ENCODE measurements around the gene VPS36. TPM values are rescaled to one million over a fixed set of nuclear protein-coding genes. Genes with fewer than 3 reads are reported as not detected.

The VPS36 gene
- total and polyA plus RNA-seq, 9 of the 15 experiments (the other 6 are each of a cell fraction or from before 2014, with no cell fraction given), result 8.4 to 30.6 (median 23.7) TPM

DNA sequence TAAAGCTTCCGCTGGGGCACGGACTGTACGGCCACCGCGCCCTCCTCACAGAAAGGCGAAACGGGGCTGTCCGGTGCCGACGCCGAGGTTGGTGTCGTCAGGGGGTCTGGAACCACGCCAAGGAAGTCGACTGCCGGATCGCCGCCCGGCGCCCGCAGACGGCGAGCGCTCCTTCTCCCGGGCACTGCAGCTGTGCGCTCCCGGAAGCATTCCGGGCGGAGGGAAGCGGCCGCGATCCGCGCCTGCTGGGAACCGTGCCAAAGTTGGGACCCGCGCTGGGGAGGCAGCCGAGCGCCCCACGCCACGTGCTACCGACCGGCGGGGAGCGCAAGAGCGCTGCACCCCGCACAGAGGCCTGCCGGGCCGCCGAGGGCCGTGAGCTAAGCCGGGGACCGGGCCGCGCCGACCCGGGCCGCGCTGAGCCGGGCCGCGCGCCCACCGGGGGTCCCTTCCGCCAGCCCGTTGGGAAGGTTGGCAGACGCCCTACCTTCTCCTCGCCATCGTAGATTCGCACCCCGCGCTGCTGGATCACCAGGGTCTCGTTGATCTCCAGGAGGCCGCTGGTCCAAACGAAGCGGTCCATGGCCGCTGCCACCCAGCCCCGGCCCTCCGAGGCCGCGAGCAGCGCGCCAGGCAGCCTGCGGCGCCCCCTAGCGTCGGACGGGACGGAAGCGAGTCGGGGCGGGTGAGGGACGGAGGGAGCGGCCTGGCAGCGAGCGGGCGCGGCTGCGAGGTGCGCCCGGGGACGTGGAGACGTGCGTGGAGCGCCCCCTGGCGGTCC, at the start of gene VPS36 (continued):
- no peak for TF ChIP-seq TEAD1 (CRISPR knock-in tag; IDR thresholded peaks at IDR 0.05)
- no peak for TF ChIP-seq ZNF695 (CRISPR knock-in tag; IDR thresholded peaks at IDR 0.05)
- TF ChIP-seq GATAD2B (IDR thresholded peaks at IDR 0.05; ENCODE audit: borderline replicate concordance), result 0 out of 2 replicates have a peak, but pooled peaks have one; percentile 63
- TF ChIP-seq ZNF436 (CRISPR knock-in tag; IDR thresholded peaks at IDR 0.05), result no peak
- TF ChIP-seq ZBTB7A (IDR thresholded peaks at IDR 0.05; ENCODE audit: borderline replicate concordance, control insufficient read depth, low read depth, low read length), result peak; percentile 54; the same call in 1 of the 2 replicates
- TF ChIP-seq LCOR (CRISPR knock-in tag; IDR thresholded peaks at IDR 0.05), result no peak
- TF ChIP-seq ZNF384 (IDR thresholded peaks at IDR 0.05; ENCODE audit: low read depth, low read length), result no peak
- TF ChIP-seq TGIF2 (CRISPR knock-in tag; IDR thresholded peaks at IDR 0.05), result no peak
- peak; percentile 94 to 96 for TF ChIP-seq MAZ (CRISPR knock-in tag; conservative IDR thresholded peaks at IDR 0.05 in 1 of 2, IDR thresholded peaks at IDR 0.05 in 1 of 2)
- no peak for TF ChIP-seq XRCC3 (IDR thresholded peaks at IDR 0.05)
- TF ChIP-seq BHLHE40 (IDR thresholded peaks at IDR 0.05; ENCODE audit: low read length), result no peak; the same call in 1 of the 2 replicates
- no peak for TF ChIP-seq ZEB2 (IDR thresholded peaks at IDR 0.05)
- TF ChIP-seq SPI1 (IDR thresholded peaks at IDR 0.05; ENCODE audit: borderline replicate concordance, low read depth, low read length), result no peak
- no peak for TF ChIP-seq CHAMP1 (IDR thresholded peaks at IDR 0.05)
- TF ChIP-seq, protein P1, sequence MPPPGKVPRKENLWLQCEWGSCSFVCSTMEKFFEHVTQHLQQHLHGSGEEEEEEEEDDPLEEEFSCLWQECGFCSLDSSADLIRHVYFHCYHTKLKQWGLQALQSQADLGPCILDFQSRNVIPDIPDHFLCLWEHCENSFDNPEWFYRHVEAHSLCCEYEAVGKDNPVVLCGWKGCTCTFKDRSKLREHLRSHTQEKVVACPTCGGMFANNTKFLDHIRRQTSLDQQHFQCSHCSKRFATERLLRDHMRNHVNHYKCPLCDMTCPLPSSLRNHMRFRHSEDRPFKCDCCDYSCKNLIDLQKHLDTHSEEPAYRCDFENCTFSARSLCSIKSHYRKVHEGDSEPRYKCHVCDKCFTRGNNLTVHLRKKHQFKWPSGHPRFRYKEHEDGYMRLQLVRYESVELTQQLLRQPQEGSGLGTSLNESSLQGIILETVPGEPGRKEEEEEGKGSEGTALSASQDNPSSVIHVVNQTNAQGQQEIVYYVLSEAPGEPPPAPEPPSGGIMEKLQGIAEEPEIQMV (tag; conservative IDR thresholded peaks at IDR 0.05; ENCODE audit: low read depth), result no peak
- peak; percentile 83 for TF ChIP-seq ZBTB1 (CRISPR knock-in tag; IDR thresholded peaks at IDR 0.05; ENCODE audit: borderline replicate concordance, low read depth)
- no peak for TF ChIP-seq SP1 (CRISPR knock-in tag; IDR thresholded peaks at IDR 0.05)
- no peak for TF ChIP-seq KLF13 (tag; IDR thresholded peaks at IDR 0.05; ENCODE audit: borderline replicate concordance, low read depth)
- TF ChIP-seq POLR3G (IDR thresholded peaks at IDR 0.05; ENCODE audit: extremely low read depth, insufficient read length, insufficient replicate concordance), result no peak
- no peak for TF ChIP-seq KLF10 (CRISPR knock-in tag; IDR thresholded peaks at IDR 0.05)
